HG02763 (cell line): ENCODE measurements around the gene MED13L.

Experiments used
- ATAC-seq: cut with Tn5 transposase; IDR thresholded peaks from one replicate; pipeline ENCODE4 v1.9.1; 2021; ENCODE audit warnings: mild to moderate bottlenecking, moderate library complexity; ENCODE audit not compliant: unreplicated experiment

The MED13L gene

GRCh38 chr12:115956236-115956635 lies 321.3 kb downstream of the MED13L start:
- ATAC-seq = no peak

GRCh38 chr12:115953450-115953849 lies 324.0 kb downstream of the MED13L start:
- no peak for ATAC-seq

GRCh38 chr12:115953031-115953430 lies 324.5 kb downstream of the MED13L start:
- no peak for ATAC-seq

GRCh38 chr12:115950959-115951358 lies 326.5 kb downstream of the MED13L start:
- no peak for ATAC-seq

- ATAC-seq = no peak
These were observed 327.8 kb downstream of the MED13L start for GRCh38 chr12:115949675-115950074.

- no peak for ATAC-seq
These were observed 329.8 kb downstream of the MED13L start for GRCh38 chr12:115947696-115948062.

- no peak for ATAC-seq
These were observed 330.4 kb downstream of the MED13L start for GRCh38 chr12:115946867-115947695.

- no peak for ATAC-seq
These were observed 331.4 kb downstream of the MED13L start for GRCh38 chr12:115946092-115946491.

- no peak for ATAC-seq
These were observed 332.0 kb downstream of the MED13L start for GRCh38 chr12:115945491-115945885.

- no peak for ATAC-seq
These were observed 332.5 kb downstream of the MED13L start for GRCh38 chr12:115944837-115945490.

GRCh38 chr12:115944392-115944742 lies 333.1 kb downstream of the MED13L start:
- no peak for ATAC-seq

GRCh38 chr12:115943630-115944391 lies 333.7 kb downstream of the MED13L start:
- ATAC-seq = no peak

GRCh38 chr12:115943310-115943629 lies 334.2 kb downstream of the MED13L start:
- ATAC-seq = no peak

- ATAC-seq = no peak
These were observed 335.1 kb downstream of the MED13L start for GRCh38 chr12:115942346-115942745.

- ATAC-seq = no peak
These were observed 336.1 kb downstream of the MED13L start for GRCh38 chr12:115941362-115941761.

- ATAC-seq = no peak
These were observed 338.6 kb downstream of the MED13L start for GRCh38 chr12:115938794-115939377.

GRCh38 chr12:115936997-115937916 lies 340.2 kb downstream of the MED13L start:
- ATAC-seq = no peak

- no peak for ATAC-seq
These were observed 342.6 kb downstream of the MED13L start for GRCh38 chr12:115934877-115935276.

GRCh38 chr12:115934046-115934445 lies 343.4 kb downstream of the MED13L start:
- ATAC-seq = no peak

GRCh38 chr12:115932066-115932465 lies 345.4 kb downstream of the MED13L start:
- no peak for ATAC-seq
